GM19438 (cell line): Measurements from ENCODE around the gene TBC1D28.
"Not testable (repeated sequence)": the region's sequence is repeated elsewhere in the genome, so short reads cannot be mapped to it uniquely, and the experiment has no call there.

Source experiments
- ATAC-seq: cut with Tn5 transposase; IDR thresholded peaks from one replicate; pipeline ENCODE4 v1.9.1; 2021; ENCODE audit warnings: low read depth; ENCODE audit not compliant: unreplicated experiment

The TBC1D28 gene

GRCh38 chr17:18624862-18625501 lies 19.2 kb downstream of the TBC1D28 start:
- ATAC-seq = not testable (repeated sequence)

- ATAC-seq = not testable (repeated sequence)
These were observed 26.6 kb downstream of the TBC1D28 start for GRCh38 chr17:18617613-18618012.

GRCh38 chr17:18613016-18613415 lies 31.2 kb downstream of the TBC1D28 start:
- not testable (repeated sequence) for ATAC-seq

GRCh38 chr17:18593138-18593537 lies 51.1 kb downstream of the TBC1D28 start:
- not testable (repeated sequence) for ATAC-seq
